Mononuclear cell (primary cell): Measurements from ENCODE around the gene MAMDC2. TPM values are rescaled to one million over a fixed set of nuclear protein-coding genes. Genes with fewer than 3 reads are reported as not detected.

Source experiments
- total RNA-seq: library from RNA; depleted of rRNA; stranded (reverse); fragments of >200 nt; gene quantifications from one replicate; pipeline ENCODE4 v1.2.3, GENCODE V29; 2012

MAMDC2 gene
- total RNA-seq, 1 donor, result 0.10 TPM

Other genes with a start within 250 kb of the MAMDC2 start
- gene CFAP95, start 223.0 kb upstream of the MAMDC2 start, total RNA-seq, result not detected
- 30.1 TPM for gene SMC5, start 215.1 kb downstream of the MAMDC2 start, total RNA-seq